Measurements from ENCODE around the gene YTHDF1.
"Not testable (repeated sequence)": the region's sequence is repeated elsewhere in the genome, so short reads cannot be mapped to it uniquely, and the experiment has no call there.

Gene YTHDF1

GRCh38 chr20:63164484-63165355, 51.2 kb downstream of the YTHDF1 start:
- no peak for DNase-seq (ENCODE audit: low read depth in 1 of 2, low spot score in 1 of 2)
- TF ChIP-seq JUND (IDR thresholded peaks at IDR 0.05; ENCODE audit: low read depth): no peak
- in situ Hi-C loops (cut with HindIII; ENCODE audit: low pct_unique_long_range_greater_than_20kb, low sequenced_read_pairs): no loop called here

GRCh38 chr20:63163596-63164483, 52.1 kb downstream of the YTHDF1 start:
- no peak for DNase-seq (ENCODE audit: low read depth in 1 of 2, low spot score in 1 of 2)

GRCh38 chr20:63163171-63163570, 52.8 kb downstream of the YTHDF1 start:
- DNase-seq (ENCODE audit: low read depth in 1 of 2, low spot score in 1 of 2): no peak
- TF ChIP-seq JUND (IDR thresholded peaks at IDR 0.05; ENCODE audit: low read depth): no peak
- in situ Hi-C loops (cut with HindIII; ENCODE audit: low pct_unique_long_range_greater_than_20kb, low sequenced_read_pairs): no loop called here

More at GRCh38 chr20:63163596-63164483, 52.1 kb downstream of the YTHDF1 start:
- in situ Hi-C loops (cut with HindIII; ENCODE audit: low pct_unique_long_range_greater_than_20kb, low sequenced_read_pairs): no loop called here
- TF ChIP-seq JUND (IDR thresholded peaks at IDR 0.05; ENCODE audit: low read depth): no peak

- DNase-seq (ENCODE audit: low read depth in 1 of 2, low spot score in 1 of 2): no peak
- in situ Hi-C loops (cut with HindIII; ENCODE audit: low pct_unique_long_range_greater_than_20kb, low sequenced_read_pairs): no loop called here
- TF ChIP-seq JUND (IDR thresholded peaks at IDR 0.05; ENCODE audit: low read depth): no peak
These were observed 53.6 kb downstream of the YTHDF1 start for GRCh38 chr20:63162206-63162795.

- in situ Hi-C loops (cut with HindIII; ENCODE audit: low pct_unique_long_range_greater_than_20kb, low sequenced_read_pairs): no loop called here
- DNase-seq (ENCODE audit: low read depth in 1 of 2, low spot score in 1 of 2): no peak
- TF ChIP-seq JUND (IDR thresholded peaks at IDR 0.05; ENCODE audit: low read depth): no peak
These were observed 54.7 kb downstream of the YTHDF1 start for GRCh38 chr20:63161176-63161651.

- TF ChIP-seq JUND (IDR thresholded peaks at IDR 0.05; ENCODE audit: low read depth): no peak
- no peak for DNase-seq (ENCODE audit: low read depth in 1 of 2, low spot score in 1 of 2)
- in situ Hi-C loops (cut with HindIII; ENCODE audit: low pct_unique_long_range_greater_than_20kb, low sequenced_read_pairs): no loop called here
These were observed 55.2 kb downstream of the YTHDF1 start for GRCh38 chr20:63160641-63161175.

- no peak for TF ChIP-seq JUND (IDR thresholded peaks at IDR 0.05; ENCODE audit: low read depth)
- no peak for DNase-seq (ENCODE audit: low read depth in 1 of 2, low spot score in 1 of 2)
- in situ Hi-C loops (cut with HindIII; ENCODE audit: low pct_unique_long_range_greater_than_20kb, low sequenced_read_pairs): no loop called here
These were observed 55.9 kb downstream of the YTHDF1 start for GRCh38 chr20:63159826-63160640.

GRCh38 chr20:63159251-63159650, 56.7 kb downstream of the YTHDF1 start:
- DNase-seq (ENCODE audit: low read depth in 1 of 2, low spot score in 1 of 2); in situ Hi-C loops (cut with HindIII; ENCODE audit: low pct_unique_long_range_greater_than_20kb, low sequenced_read_pairs): not testable (repeated sequence)

GRCh38 chr20:63158845-63159244, 57.1 kb downstream of the YTHDF1 start:
- in situ Hi-C loops (cut with HindIII; ENCODE audit: low pct_unique_long_range_greater_than_20kb, low sequenced_read_pairs): no loop called here
- no peak for TF ChIP-seq JUND (IDR thresholded peaks at IDR 0.05; ENCODE audit: low read depth)
- DNase-seq (ENCODE audit: low read depth in 1 of 2, low spot score in 1 of 2): no peak

GRCh38 chr20:63158352-63158751, 57.6 kb downstream of the YTHDF1 start:
- no peak for TF ChIP-seq JUND (IDR thresholded peaks at IDR 0.05; ENCODE audit: low read depth)
- no peak for DNase-seq (ENCODE audit: low read depth in 1 of 2, low spot score in 1 of 2)
- in situ Hi-C loops (cut with HindIII; ENCODE audit: low pct_unique_long_range_greater_than_20kb, low sequenced_read_pairs): no loop called here

- DNase-seq (ENCODE audit: low read depth in 1 of 2, low spot score in 1 of 2); in situ Hi-C loops (cut with HindIII; ENCODE audit: low pct_unique_long_range_greater_than_20kb, low sequenced_read_pairs): not testable (repeated sequence)
These were observed 58.5 kb downstream of the YTHDF1 start for GRCh38 chr20:63157431-63157830.

All from T47D (cell line).